WERI-Rb-1 (cell line): ENCODE measurements around the gene BGN.

Source experiments
- DNase-seq: peaks from one replicate; pipeline ENCODE4 v3.0.0-alpha.2; 2020
- H3K27ac ChIP-seq: fragments of 250-450 bp; sonication (Bioruptor Pico); 2 replicates; pipeline ENCODE4 v1.5.1; 2020; ENCODE audit warnings: mild to moderate bottlenecking, moderate library complexity
- H3K27me3 ChIP-seq: fragments of 250-450 bp; sonication (Bioruptor Pico); 2 replicates; pipeline ENCODE4 v1.5.1; 2021; ENCODE audit warnings: mild to moderate bottlenecking, low read depth, moderate library complexity; ENCODE audit not compliant: insufficient read depth, severe bottlenecking
- H3K36me3 ChIP-seq: fragments of 250-450 bp; sonication (Bioruptor Pico); 2 replicates; pipeline ENCODE4 v1.5.1; 2020; ENCODE audit warnings: mild to moderate bottlenecking, moderate library complexity
- H3K4me3 ChIP-seq: 2 replicates; pipeline ENCODE4 v1.5.1; 2011; ENCODE audit warnings: low read depth, mild to moderate bottlenecking, control low read depth, low read length
- H3K9me3 ChIP-seq: fragments of 250-450 bp; sonication (Bioruptor Pico); 2 replicates; pipeline ENCODE4 v1.5.1; 2021; ENCODE audit warnings: mild to moderate bottlenecking, moderate library complexity; ENCODE audit not compliant: severe bottlenecking
- TF ChIP-seq, protein P1 (sequence below): IDR thresholded peaks from 2 replicates; pipeline ENCODE4 v1.5.1; 2011; ENCODE audit warnings: low read depth, mild to moderate bottlenecking, control low read depth, inconsistent platforms, low read length

BGN gene

DNA sequence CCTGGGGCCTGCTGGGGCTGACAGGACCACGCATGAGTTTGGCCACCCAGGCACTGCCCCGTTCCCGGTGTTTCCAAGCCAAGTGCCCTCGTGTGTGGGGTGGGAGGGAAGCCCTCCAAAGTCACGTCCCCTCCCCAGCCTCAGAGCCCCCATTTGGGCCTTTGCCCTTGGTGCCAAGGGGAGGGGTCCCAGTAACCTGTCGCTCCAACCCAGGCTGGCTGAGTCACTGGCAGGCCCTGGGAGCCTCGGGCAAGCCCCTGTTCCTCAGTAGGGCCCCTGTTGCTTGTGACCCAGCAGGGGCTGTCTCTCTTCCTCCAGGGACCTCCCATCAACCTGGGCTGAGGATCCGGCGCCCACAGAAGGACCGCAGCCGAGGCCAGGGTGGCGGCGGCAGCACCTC is 13.7 kb upstream of the BGN start:
- no peak overlapping the region for H3K27ac ChIP-seq
- H3K36me3 ChIP-seq: no peaks in the 10 kb centered on the region
- H3K27me3 ChIP-seq: peaks cover 23% of the 10 kb centered on the region
- TF ChIP-seq, protein P1, sequence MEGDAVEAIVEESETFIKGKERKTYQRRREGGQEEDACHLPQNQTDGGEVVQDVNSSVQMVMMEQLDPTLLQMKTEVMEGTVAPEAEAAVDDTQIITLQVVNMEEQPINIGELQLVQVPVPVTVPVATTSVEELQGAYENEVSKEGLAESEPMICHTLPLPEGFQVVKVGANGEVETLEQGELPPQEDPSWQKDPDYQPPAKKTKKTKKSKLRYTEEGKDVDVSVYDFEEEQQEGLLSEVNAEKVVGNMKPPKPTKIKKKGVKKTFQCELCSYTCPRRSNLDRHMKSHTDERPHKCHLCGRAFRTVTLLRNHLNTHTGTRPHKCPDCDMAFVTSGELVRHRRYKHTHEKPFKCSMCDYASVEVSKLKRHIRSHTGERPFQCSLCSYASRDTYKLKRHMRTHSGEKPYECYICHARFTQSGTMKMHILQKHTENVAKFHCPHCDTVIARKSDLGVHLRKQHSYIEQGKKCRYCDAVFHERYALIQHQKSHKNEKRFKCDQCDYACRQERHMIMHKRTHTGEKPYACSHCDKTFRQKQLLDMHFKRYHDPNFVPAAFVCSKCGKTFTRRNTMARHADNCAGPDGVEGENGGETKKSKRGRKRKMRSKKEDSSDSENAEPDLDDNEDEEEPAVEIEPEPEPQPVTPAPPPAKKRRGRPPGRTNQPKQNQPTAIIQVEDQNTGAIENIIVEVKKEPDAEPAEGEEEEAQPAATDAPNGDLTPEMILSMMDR: no peak
- DNase-seq: no peak
- no peak overlapping the region for H3K4me3 ChIP-seq
- no peaks in the 10 kb centered on the region for H3K9me3 ChIP-seq

DNA sequence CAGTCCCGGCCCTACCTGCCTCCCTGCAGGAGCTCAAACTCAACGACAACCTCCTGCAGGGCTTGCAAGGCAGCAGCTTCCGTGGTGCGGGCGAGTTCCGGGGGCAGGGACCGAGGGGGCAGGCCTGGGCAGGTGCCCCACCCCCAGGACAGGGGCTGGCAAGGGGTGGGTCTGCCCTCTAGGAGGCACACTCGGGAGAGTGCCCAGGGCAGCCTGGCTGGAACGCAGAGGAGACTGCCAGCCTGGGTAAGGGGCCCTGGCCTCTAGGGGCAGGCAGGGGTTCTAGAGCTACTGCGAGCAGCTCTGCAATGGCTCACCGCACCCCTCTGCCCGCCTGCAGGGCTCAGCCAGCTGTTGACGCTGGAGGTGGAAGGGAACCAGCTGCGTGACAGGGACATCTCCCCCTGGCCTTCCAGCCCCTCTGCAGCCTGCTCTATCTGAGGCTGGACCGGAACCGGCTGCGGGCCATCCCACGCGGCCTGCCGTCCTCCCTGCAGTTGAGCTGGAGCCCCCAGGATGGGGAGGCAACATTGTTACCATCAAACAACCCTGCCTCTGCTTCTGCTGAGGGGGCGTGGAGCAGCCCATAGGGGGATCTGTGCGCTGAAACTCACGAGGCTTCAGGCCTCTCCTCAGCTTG is 12.3 kb upstream of the BGN start:
- Histone ChIP-seq H3K4me3 (no peak overlapping the region), H3K36me3 (no peaks in the 10 kb centered on the region), H3K27me3 (peaks cover 22% of the 10 kb centered on the region), H3K9me3 (no peaks in the 10 kb centered on the region), H3K27ac (no peak overlapping the region)
- TF ChIP-seq, protein P1: no peak
- DNase-seq: no peak

DNA sequence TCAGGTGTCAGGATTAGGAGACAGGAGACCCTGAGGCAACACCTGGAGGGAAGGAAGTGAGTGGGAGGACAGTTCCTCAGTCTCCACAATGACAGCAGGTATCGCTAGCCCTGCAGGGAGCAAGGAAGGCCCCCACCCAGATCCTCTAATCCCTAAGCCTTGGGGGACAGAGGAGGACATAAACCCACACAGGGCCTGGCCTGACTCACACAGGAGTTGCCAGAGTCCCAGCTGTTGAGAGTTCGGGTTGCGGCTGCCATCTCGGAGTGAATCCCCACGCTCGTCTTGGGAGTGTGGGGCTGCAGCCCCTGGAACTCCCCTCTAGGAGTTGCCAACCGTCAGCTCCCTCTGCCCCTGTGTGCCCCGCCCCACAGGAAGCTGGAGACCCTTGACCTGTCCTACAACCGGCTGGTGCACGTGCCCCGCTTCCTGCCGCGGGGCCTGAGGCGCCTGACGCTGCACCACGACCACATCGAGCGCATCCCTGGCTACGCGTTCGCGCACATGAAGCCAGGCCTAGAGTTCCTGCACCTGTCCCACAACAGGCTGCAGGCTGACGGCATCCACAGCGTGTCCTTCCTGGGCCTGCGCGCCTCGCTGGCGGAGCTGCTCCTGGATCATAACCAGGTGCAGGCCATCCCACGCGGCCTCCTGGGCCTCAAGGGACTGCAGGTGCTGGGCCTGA is 9.2 kb upstream of the BGN start:
- TF ChIP-seq, protein P1: no peak
- Histone ChIP-seq H3K36me3 (no peaks in the 10 kb centered on the region), H3K4me3 (no peak overlapping the region), H3K27me3 (peaks cover 22% of the 10 kb centered on the region), H3K27ac (peak overlapping the region; percentile 54), H3K9me3 (no peaks in the 10 kb centered on the region)
- peak; percentile 81 for DNase-seq

DNA sequence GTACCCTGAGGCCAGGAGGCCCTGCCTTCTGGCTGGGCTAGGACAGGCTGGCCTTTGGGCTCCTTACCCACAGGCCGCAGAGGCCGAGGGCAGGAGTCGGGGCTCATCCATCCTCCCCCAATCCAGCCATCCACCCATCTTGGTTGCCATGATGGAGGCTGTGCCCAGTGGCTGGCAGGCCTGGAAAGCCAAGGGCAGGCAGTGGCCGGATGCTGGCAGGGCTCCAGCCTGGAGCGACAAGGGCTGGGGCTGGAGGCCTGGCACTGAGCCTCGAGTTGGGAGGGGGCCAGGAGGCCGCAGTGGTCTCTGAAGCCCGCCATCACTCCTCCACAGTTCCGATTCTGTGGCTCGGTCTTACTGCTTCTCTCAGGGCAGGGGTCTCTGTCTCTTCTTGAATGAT is 8.6 kb upstream of the BGN start:
- TF ChIP-seq, protein P1: no peak
- Histone ChIP-seq H3K36me3 (no peaks in the 10 kb centered on the region), H3K27ac (peak overlapping the region; percentile 54), H3K4me3 (no peak overlapping the region), H3K9me3 (no peaks in the 10 kb centered on the region), H3K27me3 (peaks cover 19% of the 10 kb centered on the region)
- no peak for DNase-seq

DNA sequence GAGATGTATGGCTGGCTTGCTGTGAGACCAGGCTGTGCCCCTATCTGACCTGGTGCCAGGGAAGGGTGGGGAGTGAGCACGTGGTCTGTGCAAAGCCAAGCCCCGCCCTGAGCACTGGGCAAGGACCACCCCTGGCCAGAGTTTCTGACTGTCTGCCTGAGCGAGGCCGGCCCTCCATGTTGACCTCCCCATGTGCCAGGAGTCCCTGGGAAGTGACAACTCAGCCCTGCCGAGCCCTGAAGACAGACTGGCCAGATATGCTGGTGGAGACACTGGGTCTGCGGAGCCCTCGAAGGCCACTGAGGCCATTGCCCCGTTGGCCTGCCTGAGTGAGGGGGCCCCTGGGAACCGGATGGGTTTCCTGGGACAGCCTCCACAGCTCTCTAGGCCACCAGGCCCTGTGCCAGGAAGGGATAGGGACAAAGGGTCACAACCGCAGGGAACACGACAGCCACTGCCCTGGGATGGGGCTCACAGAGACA is 7.1 kb upstream of the BGN start:
- DNase-seq: no peak
- Histone ChIP-seq H3K9me3 (no peaks in the 10 kb centered on the region), H3K27me3 (peaks cover 19% of the 10 kb centered on the region), H3K27ac (peak overlapping the region; percentile 59), H3K4me3 (no peak overlapping the region), H3K36me3 (no peaks in the 10 kb centered on the region)
- TF ChIP-seq, protein P1: no peak
